Measurements from ENCODE around the gene COMMD1.
"Not testable (repeated sequence)": the region's sequence is repeated elsewhere in the genome, so short reads cannot be mapped to it uniquely, and the experiment has no call there.

COMMD1 gene

DNA sequence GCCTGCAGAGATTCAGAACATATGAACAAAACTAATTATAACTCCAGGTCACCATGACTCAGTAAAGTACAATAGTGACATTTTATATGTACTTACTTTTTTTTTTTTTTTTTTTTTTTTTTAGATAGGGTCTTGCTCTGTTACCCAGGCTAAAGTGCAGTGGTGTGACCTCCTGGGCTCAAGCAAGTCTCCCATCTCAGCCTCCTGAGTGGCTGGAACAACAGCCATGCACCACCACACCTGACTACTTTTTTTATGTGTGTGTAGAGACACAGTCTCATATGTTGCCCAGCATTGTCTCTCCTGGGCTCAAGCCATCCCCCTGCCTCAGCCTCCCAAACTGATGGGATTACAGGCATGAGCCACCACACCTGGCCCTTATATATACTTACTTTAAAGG, 159.8 kb downstream of the COMMD1 start:
- DNase-seq (ENCODE audit: low read depth in 2 of 2, low spot score in 1 of 2) = no peak

DNA sequence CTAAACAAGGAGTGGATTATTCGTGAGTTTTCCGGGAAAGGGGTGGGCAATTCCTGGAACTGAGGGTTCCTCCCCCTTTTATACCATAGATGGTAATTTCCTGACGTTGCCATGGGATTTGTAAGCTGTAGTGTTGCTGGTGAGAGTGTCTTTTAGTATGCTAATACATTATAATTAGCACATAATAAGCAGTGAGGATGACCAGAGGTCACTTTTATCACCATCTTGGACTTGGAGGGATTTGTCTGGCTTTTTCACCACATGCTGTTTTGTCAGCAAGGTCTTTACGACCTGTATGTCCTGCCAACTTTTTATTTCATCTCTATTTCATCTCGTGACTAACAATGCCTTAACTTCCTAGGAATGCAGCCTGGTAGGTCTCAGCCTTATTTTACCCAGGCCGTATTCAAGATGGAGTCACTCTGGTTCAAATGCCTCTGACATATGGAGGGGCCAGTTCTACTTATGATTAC, 165.7 kb downstream of the COMMD1 start:
- no peak for DNase-seq (ENCODE audit: low read depth in 2 of 2, low spot score in 1 of 2)

DNA sequence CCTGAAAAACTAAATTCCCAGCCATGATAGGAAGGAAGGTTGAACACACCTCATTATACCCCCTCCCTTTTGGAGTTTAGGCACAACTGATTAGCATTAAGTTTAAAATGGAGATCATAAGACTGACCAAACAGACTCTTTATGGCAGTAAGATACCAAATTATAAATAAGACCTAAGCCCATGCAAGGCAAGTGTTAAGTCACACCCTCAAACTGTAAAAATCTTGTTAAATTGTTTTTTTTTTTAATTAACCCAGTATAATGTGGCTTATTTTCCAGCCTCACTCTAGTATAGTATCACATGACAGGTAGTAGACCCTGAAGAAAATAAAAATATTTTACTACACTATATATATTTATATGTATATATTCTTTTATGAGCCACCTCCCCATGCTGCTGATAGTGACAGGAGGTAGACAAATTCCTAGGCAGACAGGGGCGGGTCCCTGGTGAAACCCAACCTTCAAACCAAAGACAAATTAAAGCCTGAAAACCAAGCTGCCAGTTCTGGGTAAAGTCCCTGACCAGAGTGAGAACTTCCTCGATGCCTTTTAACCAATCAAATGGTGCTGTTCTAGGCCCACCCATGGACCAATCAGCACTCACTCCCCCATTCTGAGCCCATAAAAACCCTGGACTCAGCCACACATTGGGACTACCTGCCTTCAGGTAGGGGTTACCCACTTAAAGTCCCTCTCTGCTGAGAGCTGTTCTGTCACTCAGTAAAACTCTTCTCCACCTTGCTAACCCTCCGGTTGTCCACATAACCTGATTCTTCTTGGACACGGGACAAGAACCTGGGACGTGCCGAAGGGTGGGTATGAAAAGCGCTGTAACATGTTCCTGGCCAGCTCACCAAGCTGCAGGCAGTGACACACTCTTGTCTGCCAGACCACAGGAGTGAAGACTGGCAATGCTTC, 166.5 kb downstream of the COMMD1 start:
- no peak for DNase-seq (ENCODE audit: low read depth in 2 of 2, low spot score in 1 of 2)

DNA sequence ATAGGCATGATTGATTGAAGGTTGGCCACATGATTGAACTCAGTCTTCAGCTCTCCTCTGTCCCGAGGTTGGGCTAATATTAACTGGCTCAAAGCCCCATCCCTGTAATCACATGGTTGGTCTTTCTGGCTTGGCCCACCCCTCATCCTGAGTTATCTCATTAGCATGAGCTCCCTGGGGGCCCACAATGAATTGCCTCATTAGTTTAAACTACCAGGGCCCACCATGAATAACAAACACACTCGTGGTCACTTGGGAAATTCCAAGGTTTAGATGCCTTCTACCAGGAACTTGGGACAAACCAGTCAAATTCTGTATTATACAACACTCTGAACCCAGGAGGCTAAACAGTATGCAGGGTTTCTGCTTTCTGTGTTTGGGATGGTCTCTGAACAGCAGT, 168.8 kb downstream of the COMMD1 start:
- no peak for DNase-seq (ENCODE audit: low read depth in 2 of 2, low spot score in 1 of 2)

DNA sequence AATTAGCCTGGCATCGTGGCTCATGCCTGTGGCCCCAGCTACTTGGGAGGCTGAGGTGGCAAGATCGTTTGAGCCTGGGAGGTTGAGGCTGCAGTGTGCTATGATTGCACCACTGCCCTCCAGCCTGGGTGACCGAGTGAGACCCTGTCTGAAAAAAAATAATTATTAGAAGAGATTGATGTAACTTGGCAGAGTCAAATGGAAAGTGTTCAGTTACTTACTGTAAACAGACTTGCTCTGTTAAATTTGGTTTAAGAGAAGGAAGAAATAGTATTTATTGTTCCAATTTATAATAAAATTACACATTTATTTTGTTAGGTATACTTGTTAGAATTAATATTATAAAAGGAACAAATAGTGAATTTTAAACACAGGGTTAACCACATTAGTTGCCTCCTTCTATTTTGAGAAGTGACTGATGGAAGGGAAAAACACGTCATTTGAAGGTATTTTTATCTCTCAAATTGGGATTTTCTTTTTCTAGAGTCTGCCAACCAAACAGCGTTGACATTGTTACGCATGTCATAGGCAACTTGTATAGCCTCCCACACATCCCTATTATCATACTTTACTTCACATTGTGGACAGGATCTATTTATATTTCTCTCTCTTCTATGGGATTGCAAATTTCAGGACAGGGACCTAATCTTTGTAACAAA, 171.6 kb downstream of the COMMD1 start:
- DNase-seq (ENCODE audit: low read depth in 2 of 2, low spot score in 1 of 2) = no peak

DNA sequence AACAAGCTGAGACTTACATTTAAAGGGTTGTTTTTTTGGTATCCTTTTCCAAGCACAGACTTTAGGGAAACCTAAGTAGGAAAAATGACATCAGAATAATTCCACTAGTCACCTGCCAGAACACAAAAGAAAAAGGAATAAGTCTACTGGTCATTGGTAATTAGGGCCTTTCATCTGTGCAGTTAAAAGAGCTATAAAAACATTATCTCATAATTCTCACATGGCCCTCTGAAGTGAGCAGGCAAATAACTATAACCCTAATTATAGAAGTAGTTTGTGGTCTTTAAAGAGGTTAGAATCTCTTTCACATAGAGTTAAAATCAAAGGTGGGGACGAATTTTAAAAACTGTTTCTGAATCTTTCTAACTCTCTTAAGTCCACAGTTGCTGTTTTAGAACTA, 179.3 kb downstream of the COMMD1 start:
- no peak for DNase-seq (ENCODE audit: low read depth in 2 of 2, low spot score in 1 of 2)

DNA sequence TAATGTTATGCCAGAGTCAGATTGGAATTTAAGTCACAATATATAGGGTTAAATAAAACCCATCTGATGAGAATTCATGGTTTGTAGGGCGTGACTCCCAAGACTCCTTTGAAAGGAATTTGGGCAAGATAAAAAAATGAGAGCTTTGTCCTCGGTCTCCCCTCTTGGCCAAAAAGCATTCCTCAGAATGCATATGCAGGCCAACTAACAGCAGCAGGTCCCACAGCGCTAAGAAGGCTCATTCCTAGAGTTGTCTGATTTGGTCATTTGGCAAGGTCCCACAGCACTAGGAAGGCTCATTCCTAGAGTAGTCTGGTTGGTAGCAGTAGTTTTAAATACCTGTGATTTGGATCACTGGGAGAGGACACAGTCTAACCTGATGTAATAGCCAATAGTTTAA, 184.2 kb downstream of the COMMD1 start:
- DNase-seq (ENCODE audit: low read depth in 2 of 2, low spot score in 1 of 2) = no peak

DNA sequence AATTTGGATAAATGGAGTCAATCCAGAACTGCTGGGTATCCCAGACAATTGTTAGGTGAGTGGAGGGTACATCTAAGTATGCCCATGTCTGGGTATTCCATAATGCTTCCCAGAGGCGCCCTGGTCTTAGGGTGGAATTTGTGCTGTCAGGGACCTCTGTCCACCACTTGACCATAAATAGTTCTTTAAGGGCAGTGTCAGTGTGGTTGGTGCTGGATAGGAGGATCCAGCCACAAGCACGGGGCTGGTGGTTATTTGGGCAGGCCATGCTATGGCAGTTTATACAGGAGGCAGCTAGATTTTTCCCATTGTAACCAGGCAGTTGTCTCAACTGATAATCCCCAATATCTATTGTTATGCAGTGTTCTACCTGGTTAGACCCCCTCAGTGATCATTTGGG, 186.0 kb downstream of the COMMD1 start:
- no peak for DNase-seq (ENCODE audit: low read depth in 2 of 2, low spot score in 1 of 2)

DNA sequence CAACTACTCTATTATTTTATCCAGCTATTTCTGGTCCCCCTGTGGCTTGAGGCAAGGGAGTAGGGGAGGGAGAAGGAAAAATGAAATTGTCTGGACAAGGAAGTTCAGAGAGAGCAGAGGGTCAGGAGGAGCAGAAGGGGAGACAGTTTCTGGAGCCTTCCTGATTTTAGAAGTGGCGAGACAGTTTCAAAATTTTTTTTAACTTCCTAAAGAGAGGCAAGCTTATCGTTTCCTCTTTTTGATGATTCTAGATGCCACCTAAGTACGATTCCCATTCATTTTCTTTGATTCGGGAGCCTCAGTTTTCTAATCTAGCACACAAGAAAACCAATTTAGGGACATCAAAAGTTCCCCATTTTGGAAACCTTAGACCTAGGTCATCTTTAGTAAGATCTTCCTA, 193.6 kb downstream of the COMMD1 start:
- no peak for DNase-seq (ENCODE audit: low read depth in 2 of 2, low spot score in 1 of 2)

DNA sequence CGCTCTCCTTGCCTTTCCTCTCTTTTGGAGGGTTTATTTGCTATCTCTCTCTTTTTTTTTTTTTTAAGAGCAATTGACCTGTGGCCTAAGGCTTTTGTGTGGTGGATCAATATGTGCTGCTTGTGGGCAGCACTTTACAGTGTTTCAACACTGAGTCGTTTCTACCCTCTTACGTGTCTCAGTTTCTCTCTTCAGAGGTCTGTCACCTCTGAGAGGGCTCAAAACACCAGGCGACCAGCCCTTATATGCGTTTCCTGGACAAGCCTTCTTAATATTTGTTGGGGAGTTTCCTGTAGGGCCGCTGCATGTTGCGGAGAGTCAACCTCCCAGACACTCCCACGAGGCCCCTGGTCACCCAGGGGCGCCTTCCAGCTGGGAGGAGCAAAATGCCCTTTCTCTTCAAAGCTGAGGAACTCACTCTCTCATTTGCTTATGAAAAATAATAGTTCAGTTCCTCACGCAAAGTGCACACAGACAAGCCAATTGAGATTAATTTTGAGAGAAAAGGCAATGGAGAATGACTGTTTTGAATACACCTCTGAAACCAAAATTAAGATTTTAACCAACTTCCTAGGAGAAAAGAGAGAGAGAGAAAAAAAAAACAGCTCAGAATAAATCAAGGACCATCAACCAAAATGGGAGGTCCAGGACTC, 194.2 kb downstream of the COMMD1 start:
- no peak for DNase-seq (ENCODE audit: low read depth in 2 of 2, low spot score in 1 of 2)

DNA sequence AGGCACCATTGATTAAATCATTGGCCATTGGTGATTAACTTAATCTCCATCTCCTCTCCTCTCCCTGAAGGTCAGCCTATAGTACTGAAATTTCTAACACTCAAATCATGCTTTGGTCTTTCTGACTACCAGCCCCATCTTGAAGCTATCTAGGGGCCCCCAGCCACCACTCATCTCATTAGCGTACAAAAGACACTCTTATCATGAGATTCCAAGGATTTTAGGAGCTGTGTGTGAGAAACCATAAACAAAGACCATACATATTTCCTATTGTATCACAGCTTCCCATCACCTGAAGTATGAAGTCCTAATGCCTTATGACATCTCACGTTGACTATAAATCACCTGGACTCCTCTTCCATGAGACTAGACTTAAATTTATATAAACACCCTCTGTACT, 196.4 kb downstream of the COMMD1 start:
- no peak for DNase-seq (ENCODE audit: low read depth in 2 of 2, low spot score in 1 of 2)

DNA sequence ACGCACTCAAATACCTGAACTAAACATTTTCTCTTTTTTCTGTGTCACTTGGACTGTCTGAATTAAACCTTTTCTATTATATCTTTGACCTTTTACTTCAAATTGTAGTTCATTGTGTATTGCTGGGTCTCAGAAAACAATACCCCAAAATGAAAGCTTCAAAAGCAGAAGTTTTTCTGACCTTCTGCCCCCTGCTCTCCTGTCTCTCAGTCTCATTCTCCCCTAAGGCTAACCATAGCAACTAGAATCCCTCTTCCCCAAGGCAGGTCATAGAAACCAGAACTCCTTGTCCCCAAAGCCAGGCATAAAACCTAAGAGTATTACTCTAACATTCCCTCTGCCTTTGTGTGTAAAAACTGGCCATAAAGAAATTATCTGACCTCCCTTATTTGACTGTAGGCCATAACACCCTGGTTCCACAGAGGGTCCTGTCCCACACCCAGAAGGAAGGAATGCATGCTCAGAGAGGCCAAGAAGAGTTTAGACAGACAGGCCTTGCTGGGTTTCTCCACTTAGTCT, 197.0 kb downstream of the COMMD1 start:
- DNase-seq (ENCODE audit: low read depth in 2 of 2, low spot score in 1 of 2) = no peak

DNA sequence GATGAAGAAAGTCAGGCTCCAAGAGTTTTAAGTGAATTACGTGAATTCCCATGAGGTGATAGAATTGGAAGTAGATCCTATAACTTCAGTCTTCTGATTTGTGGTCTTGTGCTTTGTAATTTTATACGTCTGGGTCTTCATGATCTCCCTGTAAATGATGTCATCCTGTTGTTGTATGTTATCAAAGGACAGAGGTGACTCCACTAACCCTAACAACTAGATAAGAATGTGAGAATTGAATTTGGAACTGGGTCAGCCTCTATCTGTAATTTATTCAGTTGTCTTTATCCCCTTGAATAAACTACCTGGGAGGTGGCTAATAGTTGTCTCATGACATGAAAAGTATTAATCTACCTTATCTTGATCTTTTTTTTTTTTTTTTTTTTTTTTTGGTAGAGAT, 204.1 kb downstream of the COMMD1 start:
- no peak for DNase-seq (ENCODE audit: low read depth in 2 of 2, low spot score in 1 of 2)

DNA sequence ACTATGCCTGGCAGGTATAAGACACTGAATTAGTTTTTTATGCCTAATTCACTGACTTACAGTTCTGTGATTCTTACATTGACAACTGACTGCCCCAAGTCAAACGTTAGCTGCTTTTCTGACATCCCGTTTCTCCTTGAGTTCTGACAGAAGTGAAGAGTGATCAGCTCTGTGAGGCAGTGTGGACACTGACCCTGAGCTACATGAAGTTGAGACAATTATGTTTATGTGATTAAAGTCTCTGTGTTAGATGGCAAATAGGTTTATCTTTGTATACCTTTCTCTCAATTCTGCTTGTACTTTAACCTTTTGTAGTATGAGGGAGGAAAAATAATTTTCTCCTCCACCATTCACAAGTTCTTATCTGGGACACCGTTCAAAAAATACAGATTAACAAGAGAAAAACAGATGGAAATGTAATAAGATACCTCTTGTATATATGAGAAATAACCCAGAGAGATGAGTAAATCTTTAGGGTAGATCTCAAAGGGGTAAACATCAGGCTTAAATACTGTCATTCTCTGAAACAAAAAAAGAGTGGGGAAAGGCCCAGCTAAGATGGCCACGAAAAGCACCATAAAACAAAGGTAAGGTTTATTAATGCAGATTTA, 205.0 kb downstream of the COMMD1 start:
- DNase-seq (ENCODE audit: low read depth in 2 of 2, low spot score in 1 of 2) = no peak

DNA sequence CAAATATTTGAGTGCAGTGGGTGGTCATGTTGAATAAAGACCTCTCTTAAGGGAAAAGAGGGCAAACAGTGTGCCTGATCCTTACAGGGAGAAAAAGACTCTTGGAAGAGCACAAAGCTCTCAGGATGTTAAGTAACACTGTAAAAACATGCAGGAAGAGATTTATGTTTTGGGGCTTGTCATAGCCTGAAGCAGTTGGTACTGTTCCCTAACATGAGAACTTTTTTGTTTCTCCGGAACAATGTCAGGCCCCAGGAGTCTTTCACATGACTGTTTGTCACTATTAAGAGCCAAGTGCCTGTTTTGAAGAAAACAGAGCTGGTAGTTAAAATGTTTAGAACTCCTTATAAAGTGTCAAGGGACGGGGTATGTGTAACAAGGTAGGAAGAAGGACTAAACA, 206.7 kb downstream of the COMMD1 start:
- no peak for DNase-seq (ENCODE audit: low read depth in 2 of 2, low spot score in 1 of 2)

DNA sequence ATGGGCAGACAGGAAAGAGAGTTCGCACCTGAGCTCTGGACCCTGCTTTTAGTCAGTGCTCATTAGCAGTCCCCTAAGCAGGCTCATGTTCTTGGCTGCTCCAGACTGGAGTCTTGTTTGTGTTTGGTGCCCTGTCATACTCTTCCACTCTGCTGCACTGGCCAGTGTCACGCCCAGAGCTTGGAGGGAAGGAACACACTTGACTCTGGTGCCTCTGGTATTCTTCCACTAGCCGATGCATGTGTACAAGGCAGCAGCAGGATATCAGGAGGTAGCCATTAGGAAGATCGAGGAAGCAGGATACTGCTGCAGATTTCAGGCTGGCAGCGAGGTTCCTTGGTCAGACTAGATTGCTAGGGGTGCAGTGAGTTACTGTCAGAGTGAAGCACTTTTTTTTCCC, 209.1 kb downstream of the COMMD1 start:
- no peak for DNase-seq (ENCODE audit: low read depth in 2 of 2, low spot score in 1 of 2)

DNA sequence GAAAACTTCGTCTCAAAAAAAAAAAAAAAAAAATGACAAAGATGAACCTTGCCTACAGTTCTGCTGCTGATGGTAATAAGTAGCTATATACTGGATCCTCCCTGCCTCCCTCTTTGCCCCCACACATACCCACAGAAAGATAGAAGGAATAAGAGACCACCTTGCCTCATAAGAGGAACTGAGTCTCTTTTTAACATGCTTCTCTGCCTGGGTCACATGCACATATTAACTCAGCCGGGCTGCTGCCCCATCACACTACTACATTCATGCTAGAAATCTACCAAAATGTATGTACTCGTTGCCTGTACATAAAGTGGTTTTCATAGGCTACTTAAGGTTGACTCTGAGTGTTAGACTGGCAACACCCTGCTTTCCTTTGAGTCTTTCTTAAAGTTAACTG, 211.5 kb downstream of the COMMD1 start:
- no peak for DNase-seq (ENCODE audit: low read depth in 2 of 2, low spot score in 1 of 2)

DNA sequence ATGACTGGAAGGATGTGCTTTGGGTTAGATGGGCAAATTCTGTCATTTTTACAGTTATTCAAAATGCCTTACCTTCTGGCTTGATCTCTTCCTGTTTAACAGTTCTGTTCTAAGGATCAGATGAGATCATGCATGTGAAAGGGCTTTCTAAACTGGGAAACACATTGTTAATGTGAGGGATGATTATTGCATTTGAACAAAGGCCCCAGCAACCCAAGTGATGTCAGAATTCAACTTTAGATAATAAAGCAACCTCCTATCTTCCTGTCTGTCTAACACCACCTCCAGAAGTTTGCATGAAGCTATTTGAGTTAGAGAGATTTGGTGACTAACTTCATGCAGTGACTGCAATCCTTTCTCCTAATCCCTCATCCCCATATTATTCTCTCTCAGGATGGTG, 212.7 kb downstream of the COMMD1 start:
- DNase-seq (ENCODE audit: low read depth in 2 of 2, low spot score in 1 of 2) = no peak

DNA sequence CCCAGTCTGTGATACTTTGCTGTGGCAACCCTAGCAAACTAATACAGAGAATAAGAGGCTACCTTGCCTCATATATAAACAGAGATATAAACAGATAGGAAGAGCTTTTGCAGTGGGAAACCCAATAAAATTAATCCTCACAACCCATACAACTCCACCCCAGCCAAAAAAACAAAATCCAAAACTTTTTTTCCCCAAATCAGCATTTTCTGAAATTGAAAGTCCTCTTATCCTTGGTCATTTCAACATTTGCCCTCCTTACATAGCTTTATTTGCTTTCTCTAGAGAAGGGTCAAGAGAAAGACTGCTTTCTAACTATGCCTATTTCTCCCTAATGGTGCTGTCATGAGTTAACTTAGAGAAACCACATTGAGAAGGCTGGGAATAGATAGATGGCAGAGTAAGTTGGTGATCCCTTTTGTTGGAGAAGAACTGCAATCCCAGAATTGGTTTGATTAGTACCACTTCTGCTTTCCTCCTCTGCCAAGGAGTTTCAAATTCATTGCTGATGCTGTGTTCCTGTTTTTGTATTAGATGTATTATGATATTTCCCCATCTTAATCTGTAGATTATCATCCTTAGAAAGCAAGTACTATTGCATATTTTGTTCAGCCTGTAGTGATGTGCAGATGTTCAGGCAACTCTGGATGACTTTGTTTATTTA, 214.0 kb downstream of the COMMD1 start:
- DNase-seq (ENCODE audit: low read depth in 2 of 2, low spot score in 1 of 2) = no peak

DNA sequence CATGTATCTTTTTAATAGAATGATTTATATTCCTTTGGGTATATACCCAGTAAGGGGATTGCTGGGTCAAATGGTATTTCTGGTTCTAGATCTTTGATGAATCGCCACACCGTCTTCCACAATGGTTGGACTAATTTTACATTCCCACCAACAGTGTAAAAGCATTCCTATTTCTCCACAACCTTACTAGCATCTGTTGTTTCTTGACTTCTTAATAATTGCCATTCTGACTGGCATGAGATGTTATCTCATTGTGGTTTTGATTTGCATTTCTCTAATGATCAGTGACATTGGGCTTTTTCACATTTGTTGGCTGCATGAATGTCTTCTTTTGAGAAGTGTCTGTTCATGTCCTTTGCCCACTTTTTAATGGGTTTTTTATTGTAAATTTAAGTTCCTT, 220.8 kb downstream of the COMMD1 start:
- not testable (repeated sequence) for DNase-seq (ENCODE audit: low read depth in 2 of 2, low spot score in 1 of 2)

DNA sequence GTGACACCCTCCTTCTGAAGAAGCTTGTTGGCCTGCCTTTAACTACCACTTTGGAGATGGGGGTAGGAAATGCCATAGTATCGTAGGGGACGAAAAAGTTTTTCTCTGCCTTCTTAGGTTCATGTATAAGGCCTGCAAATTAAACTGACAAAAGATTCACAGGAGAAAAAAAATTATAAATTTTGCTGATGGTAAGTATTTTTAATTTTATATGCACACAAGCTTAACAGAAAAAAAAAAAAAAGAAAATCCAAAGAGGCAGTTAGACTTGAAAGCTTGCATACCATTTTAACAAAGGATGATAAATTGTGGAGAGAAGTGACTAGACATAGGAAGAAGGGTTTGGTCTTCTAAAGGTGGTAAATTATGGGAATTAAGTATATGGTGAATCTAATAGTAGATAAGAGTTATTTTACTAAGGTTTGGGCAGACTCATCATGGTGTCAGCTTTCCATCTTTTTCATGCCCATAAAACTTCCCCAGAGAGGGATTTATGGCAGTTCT, 227.9 kb downstream of the COMMD1 start:
- no peak for DNase-seq (ENCODE audit: low read depth in 2 of 2, low spot score in 1 of 2)
